Endothelial cell of umbilical vein (primary cell): ENCODE data around the gene LMTK3.

Source experiments
- EZH2 ChIP-seq: IDR thresholded peaks from 2 replicates; pipeline ENCODE4 v1.6.1; 2012; ENCODE audit warnings: borderline replicate concordance, low read depth, mild to moderate bottlenecking, moderate library complexity, low read length, inconsistent platforms; ENCODE audit not compliant: severe bottlenecking
- GATA2 ChIP-seq: IDR thresholded peaks from 2 replicates; pipeline ENCODE4 v1.7.0; 2011; ENCODE audit warnings: low read depth, mild to moderate bottlenecking, moderate library complexity, mixed read lengths, low read length; ENCODE audit not compliant: insufficient read length, insufficient read depth
- JUN ChIP-seq: IDR thresholded peaks from 2 replicates; pipeline ENCODE4 v1.6.1; 2011; ENCODE audit warnings: borderline replicate concordance, low read depth; ENCODE audit not compliant: insufficient read length, insufficient read depth
- MYC ChIP-seq: IDR thresholded peaks from one replicate; pipeline ENCODE4 v1.6.1; 2011; ENCODE audit warnings: mild to moderate bottlenecking, low read depth, low read length
- POLR2A ChIP-seq: IDR thresholded peaks from 2 replicates; pipeline ENCODE4 v1.6.1; 2012; ENCODE audit warnings: low read depth, mild to moderate bottlenecking, control low read depth, low read length
- TF ChIP-seq, protein P1 (sequence below), 2 donors: IDR thresholded peaks; 1 replicate in 1 of 2; 2 replicates in 1 of 2; pipeline ENCODE4 v1.5.1; 2011; ENCODE audit warnings: low read length in 2 of 2, mild to moderate bottlenecking in 2 of 2, moderate library complexity in 2 of 2, control low read depth in 1 of 2, inconsistent platforms in 1 of 2, low read depth in 1 of 2; ENCODE audit not compliant: insufficient read depth in 1 of 2; ENCODE audit errors: extremely low read depth in 1 of 2

DNA sequence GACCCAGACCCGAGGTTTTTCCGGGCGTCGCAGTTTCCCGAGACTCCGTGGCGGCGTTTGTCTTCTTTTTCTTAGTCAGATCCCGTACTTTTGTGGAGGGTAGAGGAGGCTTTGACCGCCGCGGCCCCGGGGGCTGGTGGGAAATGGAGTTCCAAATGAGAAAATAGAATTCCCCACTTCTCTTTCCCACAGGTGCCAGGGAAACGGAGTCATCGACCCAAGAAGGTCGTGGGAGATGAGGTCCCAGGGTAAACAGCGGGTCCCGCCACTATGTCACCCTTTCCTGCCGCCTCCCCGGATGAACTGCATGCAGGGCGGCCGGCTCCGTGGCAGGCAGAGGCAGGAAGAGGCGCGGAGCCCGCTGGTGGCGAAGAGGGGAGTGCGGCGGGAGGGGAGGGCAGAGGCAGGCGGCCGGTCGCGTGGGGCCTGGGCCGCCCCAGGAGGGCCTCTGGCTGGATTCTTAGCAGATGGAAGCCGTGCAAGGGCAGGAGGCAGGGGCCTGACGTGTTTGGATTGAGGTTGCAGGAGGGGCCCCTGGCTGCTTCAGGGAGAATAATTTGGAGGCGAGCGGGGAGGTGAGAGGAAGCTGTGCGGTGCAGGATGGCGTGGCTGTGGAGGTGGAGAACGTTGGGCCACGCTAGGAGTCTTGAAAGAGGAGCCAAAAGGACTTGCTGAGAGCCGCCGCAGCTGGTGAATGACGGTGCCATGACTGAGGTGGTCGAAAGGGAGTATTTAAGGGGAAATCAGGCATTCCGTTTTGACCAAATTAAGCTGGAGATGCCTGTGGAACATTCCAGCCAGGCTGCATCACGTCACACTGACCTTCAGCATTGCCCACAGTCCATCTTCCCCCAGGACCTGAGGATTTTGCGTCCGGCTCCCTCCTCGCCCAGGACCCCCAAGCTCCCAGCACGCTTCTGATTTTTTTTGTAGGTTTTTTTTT lies 30.8 kb downstream of the LMTK3 start:
- TF ChIP-seq, protein P1, sequence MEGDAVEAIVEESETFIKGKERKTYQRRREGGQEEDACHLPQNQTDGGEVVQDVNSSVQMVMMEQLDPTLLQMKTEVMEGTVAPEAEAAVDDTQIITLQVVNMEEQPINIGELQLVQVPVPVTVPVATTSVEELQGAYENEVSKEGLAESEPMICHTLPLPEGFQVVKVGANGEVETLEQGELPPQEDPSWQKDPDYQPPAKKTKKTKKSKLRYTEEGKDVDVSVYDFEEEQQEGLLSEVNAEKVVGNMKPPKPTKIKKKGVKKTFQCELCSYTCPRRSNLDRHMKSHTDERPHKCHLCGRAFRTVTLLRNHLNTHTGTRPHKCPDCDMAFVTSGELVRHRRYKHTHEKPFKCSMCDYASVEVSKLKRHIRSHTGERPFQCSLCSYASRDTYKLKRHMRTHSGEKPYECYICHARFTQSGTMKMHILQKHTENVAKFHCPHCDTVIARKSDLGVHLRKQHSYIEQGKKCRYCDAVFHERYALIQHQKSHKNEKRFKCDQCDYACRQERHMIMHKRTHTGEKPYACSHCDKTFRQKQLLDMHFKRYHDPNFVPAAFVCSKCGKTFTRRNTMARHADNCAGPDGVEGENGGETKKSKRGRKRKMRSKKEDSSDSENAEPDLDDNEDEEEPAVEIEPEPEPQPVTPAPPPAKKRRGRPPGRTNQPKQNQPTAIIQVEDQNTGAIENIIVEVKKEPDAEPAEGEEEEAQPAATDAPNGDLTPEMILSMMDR (IDR thresholded peaks at IDR 0.05; ENCODE audit: extremely low read depth in 1 of 2, insufficient read depth in 1 of 2, low read depth in 1 of 2, low read length in 2 of 2) = peak in 1 of 2 donors; percentile 5
- TF ChIP-seq POLR2A (peak; percentile 11), MYC (no peak), GATA2 (no peak), EZH2 (no peak), JUN (no peak)
